Measurements from ENCODE around the gene CELSR1.

Gene CELSR1

DNA sequence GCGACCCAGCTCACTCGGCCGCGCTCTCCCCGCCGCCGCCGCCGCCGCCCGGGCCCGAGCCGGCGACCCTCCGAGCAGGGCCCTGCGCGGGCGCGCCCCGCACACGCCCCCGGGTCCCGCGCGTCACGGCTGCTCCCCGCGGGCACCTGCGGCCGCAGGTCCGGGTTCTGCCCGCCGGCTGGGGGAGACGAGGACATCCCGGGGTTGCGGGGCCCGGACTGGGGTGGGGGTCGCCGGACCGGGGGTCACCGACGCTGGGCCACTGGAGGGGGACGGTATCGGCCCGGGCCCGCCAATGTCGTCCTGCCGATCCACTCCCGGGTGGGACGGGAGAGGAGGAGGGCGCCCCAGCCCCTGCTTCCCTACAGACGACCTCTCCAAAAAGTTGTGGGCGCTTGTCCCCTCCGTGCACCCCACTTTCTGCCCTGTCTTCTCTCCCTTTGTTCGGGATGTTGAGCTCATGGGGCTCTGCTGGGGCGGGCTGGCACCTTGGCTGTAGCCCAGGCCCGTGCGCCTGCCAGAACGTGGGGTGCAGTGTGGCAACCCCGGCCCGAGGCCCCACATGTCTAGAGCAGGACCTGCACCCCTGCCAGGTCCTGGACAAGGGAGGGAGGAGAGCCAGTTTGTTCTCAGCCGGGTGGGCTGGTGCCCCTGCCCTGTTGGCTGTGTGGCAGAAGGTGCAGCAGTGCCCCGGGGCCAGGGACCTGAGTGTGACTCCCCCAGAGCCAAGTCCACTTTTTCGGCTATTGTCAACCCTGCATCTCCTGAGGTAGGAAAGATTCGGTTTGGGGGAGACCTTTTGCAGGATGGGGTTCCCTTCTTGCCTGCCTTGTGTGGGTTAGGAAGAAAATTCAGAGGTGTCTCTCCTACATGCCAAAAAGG, 40.2 kb upstream of the CELSR1 start:
- peaks cover 3% of the 10 kb centered on the region for H3K27me3 Mint-ChIP-seq (ENCODE audit: low read depth)
- H3K4me1 Mint-ChIP-seq, result peaks cover 21% of the 10 kb centered on the region
- H3K4me3 Mint-ChIP-seq, result peak overlapping the region; percentile 83 to 91 (median 90)
- no peaks in the 10 kb centered on the region for H3K36me3 Mint-ChIP-seq (ENCODE audit: low read depth)
- H3K27ac Mint-ChIP-seq, result peak overlapping the region in 1 of 3 experiments; percentile 79
- no peaks in the 10 kb centered on the region for H3K9me3 Mint-ChIP-seq
- TF ChIP-seq, protein P1, sequence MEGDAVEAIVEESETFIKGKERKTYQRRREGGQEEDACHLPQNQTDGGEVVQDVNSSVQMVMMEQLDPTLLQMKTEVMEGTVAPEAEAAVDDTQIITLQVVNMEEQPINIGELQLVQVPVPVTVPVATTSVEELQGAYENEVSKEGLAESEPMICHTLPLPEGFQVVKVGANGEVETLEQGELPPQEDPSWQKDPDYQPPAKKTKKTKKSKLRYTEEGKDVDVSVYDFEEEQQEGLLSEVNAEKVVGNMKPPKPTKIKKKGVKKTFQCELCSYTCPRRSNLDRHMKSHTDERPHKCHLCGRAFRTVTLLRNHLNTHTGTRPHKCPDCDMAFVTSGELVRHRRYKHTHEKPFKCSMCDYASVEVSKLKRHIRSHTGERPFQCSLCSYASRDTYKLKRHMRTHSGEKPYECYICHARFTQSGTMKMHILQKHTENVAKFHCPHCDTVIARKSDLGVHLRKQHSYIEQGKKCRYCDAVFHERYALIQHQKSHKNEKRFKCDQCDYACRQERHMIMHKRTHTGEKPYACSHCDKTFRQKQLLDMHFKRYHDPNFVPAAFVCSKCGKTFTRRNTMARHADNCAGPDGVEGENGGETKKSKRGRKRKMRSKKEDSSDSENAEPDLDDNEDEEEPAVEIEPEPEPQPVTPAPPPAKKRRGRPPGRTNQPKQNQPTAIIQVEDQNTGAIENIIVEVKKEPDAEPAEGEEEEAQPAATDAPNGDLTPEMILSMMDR (IDR thresholded peaks at IDR 0.05; ENCODE audit: unreplicated experiment in 3 of 3), result no peak

DNA sequence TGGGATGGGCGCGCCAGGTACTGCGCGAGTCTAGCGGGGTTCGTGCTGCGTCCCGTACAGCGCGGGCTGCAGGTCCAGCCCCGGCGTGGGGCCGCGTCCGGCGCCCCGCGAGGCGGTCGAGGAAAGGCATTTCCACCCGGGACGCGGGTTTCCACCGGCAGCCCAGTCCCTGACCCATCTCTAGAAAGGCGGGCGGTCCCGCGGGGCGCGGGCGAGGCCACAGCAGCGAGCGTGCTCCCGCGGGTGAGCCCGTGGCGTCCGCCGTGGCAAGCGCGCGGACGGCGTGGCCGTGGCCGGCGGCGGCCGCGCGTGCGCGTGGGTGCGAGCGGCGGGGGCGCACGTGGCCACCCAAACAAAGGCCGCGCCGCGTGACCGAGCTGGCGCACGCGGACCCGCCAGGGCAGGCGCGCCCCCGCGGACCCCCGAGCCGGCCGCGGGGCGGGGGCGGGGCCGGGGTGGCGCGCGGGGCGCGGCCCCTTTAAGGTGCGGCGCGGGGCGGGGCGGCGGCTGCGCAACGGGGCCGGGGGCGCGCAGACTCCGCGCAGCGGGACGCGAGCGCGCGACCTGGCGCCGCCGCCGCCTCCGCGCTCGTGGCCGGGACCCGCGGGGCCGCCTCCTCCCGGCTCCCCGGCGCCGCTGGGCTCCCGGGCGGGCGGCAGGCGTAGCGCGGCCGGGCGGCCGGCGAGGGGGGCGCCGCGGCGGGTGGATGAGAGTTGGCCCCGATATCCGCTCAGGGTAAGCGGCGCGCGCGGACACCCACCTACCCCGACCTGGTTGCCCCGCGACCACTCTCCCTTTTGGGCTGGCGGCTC, 39.3 kb upstream of the CELSR1 start:
- Mint-ChIP-seq H3K36me3 (ENCODE audit: low read depth) (no peaks in the 10 kb centered on the region), H3K27me3 (ENCODE audit: low read depth) (no peaks in the 10 kb centered on the region), H3K9me3 (peaks cover 4% of the 10 kb centered on the region), H3K4me3 (peak overlapping the region; percentile 82 to 90 (median 86)), H3K4me1 (peaks cover 21% of the 10 kb centered on the region), H3K27ac (no peak overlapping the region)
- TF ChIP-seq, protein P1 (IDR thresholded peaks at IDR 0.05; ENCODE audit: unreplicated experiment in 3 of 3), result no peak

DNA sequence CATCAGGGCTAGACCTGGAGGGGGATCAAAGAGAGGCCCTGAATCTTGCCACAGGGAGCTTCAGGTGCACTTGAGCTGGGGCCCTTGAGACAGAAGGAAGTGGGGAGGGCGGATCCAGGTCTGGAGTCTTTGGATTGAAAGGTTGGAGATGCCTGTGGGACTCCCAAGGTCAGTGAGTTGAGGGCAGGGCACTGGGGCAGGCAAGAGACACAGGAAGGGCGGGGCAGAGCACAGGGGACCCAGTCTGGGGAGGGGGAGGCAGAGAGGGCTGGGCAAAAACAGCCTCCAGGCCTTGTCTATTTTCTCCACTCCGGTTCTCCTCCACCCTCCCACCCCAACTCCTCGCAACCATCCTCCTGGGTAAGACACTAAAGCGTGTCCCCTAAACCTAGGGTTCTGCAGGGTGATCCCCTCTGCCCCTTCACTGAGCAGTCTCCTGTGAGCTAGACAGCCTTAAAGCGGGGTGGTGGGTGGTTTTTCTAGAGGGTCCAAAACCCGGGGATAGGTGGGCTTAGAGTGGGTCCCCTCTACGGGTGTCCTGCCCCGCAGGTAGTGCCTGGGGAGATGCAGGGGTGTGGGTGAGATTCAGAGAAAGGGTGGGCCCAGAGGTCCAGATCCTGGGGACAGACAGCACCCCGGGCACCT, 38.6 kb upstream of the CELSR1 start:
- peak overlapping the region; percentile 82 to 90 (median 86) for H3K4me3 Mint-ChIP-seq
- TF ChIP-seq, protein P1 (IDR thresholded peaks at IDR 0.05; ENCODE audit: unreplicated experiment in 3 of 3), result no peak
- peaks cover 8% of the 10 kb centered on the region for H3K9me3 Mint-ChIP-seq
- no peaks in the 10 kb centered on the region for H3K36me3 Mint-ChIP-seq (ENCODE audit: low read depth)
- H3K4me1 Mint-ChIP-seq, result peaks cover 21% of the 10 kb centered on the region
- H3K27me3 Mint-ChIP-seq (ENCODE audit: low read depth), result no peaks in the 10 kb centered on the region
- H3K27ac Mint-ChIP-seq, result peak overlapping the region; percentile 66 to 77 (median 68)

DNA sequence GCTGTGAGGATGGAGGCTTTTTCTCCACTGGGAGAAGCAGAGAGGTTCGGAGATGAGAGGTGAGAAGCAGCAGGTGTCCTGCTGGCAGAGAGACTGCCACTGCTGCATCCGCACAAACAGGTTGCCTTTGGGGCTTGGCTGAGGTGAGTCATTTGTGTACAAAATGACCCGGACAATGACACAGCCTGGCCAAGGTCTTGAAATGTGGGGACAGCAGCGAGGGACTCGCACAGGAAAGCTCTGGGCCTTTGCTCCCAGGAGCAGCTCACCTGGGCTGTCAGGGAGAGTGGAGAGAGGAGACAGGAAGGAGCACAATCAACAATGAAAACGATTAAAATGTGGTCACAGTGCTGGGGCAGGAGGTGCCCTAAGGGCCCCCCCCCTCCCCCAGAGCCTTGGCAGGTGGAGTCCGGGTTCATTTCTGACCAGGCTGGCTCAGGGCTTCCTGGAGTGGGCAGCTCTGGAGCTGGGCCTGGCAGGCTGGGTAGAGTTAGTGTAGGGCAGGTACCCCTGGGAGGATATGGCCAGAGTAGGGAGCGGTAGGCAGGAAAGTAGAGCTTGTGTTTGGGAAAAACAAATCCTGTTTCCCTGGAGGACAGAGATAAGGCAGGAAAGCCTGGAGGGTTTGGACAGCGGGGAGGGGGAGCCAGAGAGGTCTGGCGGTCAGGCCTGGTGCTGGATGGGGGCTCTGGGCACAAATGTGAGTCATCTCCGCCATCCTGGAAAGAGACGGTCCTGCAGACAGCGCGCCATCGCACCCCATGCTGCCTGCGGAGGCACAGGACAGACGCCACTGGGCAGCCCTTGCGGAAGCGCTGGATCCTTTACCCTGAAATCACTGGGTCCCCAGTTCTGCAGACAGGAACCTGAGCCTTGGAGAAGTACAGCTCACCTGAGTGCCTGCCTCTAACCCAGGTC, 37.8 kb upstream of the CELSR1 start:
- Mint-ChIP-seq H3K4me1 (peaks cover 17% of the 10 kb centered on the region), H3K4me3 (peak overlapping the region; percentile 82 to 90 (median 86)), H3K27me3 (ENCODE audit: low read depth) (no peaks in the 10 kb centered on the region), H3K27ac (peak overlapping the region; percentile 44 to 77 (median 66)), H3K9me3 (peaks cover 8% of the 10 kb centered on the region), H3K36me3 (ENCODE audit: low read depth) (no peaks in the 10 kb centered on the region)
- TF ChIP-seq, protein P1 (IDR thresholded peaks at IDR 0.05; ENCODE audit: unreplicated experiment in 3 of 3), result no peak

DNA sequence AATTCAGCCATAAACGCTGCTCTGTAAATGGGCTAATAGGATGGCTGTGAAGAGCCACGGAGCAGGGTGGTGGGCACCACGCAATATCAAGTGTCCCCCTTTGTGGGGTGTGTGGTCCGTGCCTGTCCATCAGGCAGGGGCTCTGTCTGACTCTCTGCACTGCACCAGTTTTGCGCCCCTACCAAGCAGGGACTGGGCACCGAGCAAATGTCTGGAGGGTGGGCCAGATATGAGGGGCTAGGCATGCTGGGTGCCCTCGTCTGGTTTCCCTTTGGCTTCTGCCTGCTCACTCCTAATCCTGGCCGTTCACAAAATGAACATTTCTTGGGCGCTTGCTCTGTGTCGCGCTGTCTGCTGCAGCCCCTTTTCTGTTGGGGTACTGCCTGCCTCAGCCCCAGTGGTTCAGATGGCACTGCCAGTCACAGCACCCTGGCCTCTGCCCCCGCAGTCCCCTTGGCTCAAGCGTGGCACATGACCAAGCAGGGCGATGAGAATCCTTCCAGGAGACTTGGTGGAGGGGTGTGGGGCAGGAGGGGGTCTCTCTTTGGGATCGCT, 37.1 kb upstream of the CELSR1 start:
- H3K27ac Mint-ChIP-seq, result peak overlapping the region in 2 of 3 experiments; percentile 15 to 66
- H3K4me1 Mint-ChIP-seq, result peaks cover 11% of the 10 kb centered on the region
- no peaks in the 10 kb centered on the region for H3K27me3 Mint-ChIP-seq (ENCODE audit: low read depth)
- H3K9me3 Mint-ChIP-seq, result peaks cover 8% of the 10 kb centered on the region
- H3K4me3 Mint-ChIP-seq, result peak overlapping the region; percentile 82 to 90 (median 86)
- TF ChIP-seq, protein P1 (IDR thresholded peaks at IDR 0.05; ENCODE audit: unreplicated experiment in 3 of 3), result no peak
- H3K36me3 Mint-ChIP-seq (ENCODE audit: low read depth), result no peaks in the 10 kb centered on the region
